Activated effector memory CD4-positive, alpha-beta T cell treated with Interleukin-2 at 50 U/mL for 16 hours (primary cell): ENCODE results near the gene CAPN5.

Experiments used
- DNase-seq: peaks from one replicate; pipeline ENCODE4 v3.0.0-alpha.2; 2020

Gene CAPN5

GRCh38 chr11:77154381-77155081, 87.8 kb downstream of the CAPN5 start:
- DNase-seq = no peak

- no peak for DNase-seq
These were observed 88.3 kb downstream of the CAPN5 start for GRCh38 chr11:77155082-77155475.

- DNase-seq = no peak
These were observed 88.9 kb downstream of the CAPN5 start for GRCh38 chr11:77155556-77156130.

GRCh38 chr11:77156396-77157195, 89.8 kb downstream of the CAPN5 start:
- DNase-seq = no peak

DNA sequence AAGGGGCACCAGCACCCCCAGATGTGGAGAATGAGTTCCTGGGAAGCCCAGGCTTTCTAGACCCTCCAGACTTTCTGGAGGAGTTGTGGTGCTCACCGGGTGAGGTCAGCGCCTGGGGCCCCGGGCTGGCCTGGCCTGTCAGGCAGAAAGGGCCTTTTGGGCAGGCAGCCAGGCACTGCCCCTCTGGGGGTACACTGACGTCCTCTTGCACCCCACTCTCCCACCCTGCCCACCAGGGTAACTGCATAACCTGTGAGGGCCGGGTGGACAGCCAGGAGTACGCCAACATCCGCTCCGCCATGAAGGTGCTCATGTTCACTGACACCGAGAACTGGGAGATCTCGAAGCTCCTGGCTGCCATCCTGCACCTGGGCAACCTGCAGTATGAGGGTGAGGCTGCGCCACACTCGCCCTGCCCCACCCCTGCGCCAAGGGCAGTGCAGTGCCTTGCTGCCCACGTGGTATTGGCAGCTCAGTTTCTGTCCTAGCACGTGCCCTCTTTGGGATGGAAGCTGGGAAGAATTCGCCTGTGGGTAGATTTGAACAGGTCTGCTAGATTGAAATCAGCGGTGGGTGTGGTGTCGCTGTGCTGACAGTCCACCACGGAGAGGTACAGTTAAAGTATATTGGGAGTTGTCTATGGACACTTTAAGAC, 91.4 kb downstream of the CAPN5 start:
- DNase-seq = no peak

GRCh38 chr11:77159219-77159936, 92.6 kb downstream of the CAPN5 start:
- no peak for DNase-seq

DNA sequence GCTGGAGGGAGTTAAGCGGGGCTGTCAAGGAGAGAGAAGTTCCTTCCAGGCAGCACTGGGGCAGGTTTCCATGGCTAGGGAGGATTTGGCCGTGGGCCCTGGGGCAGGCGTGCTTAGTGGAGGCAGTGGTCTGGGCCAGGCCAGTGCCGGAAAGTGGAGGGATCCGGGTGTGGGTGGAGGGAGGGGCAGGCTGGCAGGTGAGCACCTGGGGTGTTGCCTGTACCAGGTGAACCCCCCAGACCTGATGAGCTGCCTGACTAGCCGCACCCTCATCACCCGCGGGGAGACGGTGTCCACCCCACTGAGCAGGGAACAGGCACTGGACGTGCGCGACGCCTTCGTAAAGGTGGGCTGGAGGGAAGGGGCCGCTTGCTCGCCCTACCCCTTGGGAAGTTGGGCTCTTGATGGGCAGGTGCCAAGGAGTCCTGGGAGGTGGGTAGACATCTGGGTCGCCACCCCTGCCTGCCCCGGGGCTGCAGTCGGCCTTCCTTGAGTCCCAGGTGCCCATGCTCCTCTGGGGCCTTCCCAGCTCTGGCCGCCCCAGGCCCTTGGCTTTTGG, 93.2 kb downstream of the CAPN5 start:
- no peak for DNase-seq

- DNase-seq = no peak
These were observed 96.5 kb downstream of the CAPN5 start for GRCh38 chr11:77163271-77163670.

DNA sequence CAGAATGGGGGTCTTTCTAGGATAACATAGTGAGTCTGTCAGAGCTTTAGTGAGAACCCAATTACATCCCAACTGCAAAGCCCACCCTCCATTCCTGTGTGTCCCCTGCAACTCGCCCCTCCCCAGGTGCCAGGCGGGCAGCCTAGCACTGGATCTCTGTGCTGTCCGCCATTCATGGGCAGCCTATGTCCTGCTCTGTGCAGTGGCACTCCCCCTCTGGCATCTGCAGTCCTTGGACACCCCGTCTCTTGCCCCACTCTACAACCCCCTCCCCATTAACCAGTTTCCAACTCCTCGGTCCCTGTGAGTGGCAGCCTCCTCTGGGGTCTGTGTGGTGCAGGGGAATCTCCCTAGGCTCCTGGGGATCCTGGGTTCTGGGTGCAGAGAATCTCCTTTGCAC, 98.3 kb downstream of the CAPN5 start:
- no peak for DNase-seq

GRCh38 chr11:77166021-77166420, 99.2 kb downstream of the CAPN5 start:
- no peak for DNase-seq

DNA sequence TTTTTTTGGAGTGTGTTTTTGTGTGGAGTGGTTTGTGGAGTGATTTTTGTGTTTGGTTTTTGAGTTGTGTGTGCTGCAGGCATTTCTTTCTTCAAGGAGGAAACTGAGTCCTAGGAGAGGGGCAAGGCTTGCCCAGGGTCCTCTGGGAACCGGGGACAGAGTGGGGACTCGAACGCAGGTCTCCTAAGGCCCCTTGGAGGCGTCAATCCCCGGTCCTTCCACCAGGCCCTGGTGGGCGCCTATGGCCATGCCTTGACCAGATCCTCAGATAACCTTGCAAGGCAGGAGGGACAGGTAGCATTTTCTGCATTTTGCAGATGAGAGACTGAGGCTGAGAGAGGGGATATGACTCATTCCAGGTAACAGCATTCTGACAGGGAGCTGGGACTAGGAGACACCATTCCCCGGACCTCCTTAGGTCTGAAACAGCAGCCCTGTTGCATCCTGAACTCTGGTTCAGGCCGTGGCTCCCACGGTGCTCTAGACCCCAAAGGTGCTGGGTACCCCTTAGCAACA, 100.4 kb downstream of the CAPN5 start:
- no peak for DNase-seq

- DNase-seq = no peak
These were observed 101.0 kb downstream of the CAPN5 start for GRCh38 chr11:77167791-77168190.

GRCh38 chr11:77170107-77170506, 103.3 kb downstream of the CAPN5 start:
- DNase-seq = no peak

DNA sequence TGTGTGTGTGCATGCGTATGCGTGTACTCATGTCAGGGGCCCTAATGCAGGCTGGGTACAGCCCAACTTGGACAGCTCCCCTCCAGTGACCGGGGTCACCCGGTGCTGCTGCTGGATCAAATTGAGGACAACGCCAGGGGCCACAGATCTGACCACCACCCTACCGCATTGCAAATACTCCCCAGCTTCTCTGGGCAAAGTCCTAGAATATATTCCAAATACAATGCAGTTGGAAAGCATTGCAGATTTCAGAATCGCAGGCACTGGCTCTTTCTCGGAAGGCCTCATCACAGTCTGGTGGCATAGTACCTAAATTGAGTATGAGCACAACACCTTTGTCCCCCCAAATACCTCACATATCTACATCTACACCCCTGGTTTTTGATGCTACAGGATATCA, 104.5 kb downstream of the CAPN5 start:
- no peak for DNase-seq

DNA sequence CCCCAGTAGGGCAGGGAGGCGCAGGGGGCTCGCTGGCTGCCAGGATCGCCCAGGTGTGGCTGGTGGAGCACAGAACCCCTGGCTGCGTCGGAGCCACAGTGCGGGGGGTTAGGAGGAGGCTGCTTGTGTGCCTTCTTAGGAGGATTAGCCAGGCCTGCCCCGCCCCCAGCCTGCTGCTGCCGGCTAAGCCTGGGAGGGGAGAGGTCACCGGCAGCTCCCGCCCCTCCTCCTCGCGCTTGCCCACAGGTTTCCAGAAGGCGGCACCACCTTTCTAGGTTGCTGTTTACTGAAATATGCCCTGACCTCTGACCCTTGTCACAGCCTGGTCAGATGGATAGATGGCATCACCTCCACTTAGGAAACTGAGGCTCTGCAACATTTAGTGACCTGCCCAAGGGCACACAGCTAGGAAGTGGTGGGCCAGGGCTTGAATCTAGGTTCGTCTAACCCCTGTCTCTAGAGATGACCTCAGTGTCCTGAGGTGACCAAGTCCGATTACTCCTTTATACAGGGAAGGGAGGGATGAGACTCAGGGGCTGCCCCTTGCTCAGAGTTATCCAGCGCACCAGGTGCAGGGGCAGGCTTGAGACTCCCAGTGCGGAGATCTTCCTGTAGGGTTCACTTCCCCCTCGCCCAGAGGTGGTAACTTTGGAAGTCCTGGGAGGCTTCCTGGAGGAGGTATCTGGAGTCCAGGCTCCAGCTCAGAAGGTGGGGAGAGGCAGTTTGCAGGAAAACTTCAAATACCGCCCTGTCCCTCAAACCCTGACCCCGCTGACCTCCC, 105.3 kb downstream of the CAPN5 start:
- no peak for DNase-seq

DNA sequence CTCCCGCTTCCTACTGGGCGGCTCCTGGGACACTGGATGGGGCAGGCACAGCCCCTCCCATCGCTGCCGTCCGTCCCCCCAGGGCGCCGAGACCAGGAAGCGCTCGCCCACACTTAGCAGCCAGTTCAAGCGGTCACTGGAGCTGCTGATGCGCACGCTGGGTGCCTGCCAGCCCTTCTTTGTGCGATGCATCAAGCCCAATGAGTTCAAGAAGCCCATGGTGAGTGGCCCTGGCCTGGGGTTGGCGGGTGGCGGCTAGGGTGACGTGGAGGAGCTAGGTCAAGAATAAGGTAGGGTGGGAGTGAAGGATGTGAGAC, 105.9 kb downstream of the CAPN5 start:
- DNase-seq = no peak

- no peak for DNase-seq
These were observed 106.7 kb downstream of the CAPN5 start for GRCh38 chr11:77173494-77173893.

GRCh38 chr11:77174559-77174958, 107.8 kb downstream of the CAPN5 start:
- DNase-seq = no peak

DNA sequence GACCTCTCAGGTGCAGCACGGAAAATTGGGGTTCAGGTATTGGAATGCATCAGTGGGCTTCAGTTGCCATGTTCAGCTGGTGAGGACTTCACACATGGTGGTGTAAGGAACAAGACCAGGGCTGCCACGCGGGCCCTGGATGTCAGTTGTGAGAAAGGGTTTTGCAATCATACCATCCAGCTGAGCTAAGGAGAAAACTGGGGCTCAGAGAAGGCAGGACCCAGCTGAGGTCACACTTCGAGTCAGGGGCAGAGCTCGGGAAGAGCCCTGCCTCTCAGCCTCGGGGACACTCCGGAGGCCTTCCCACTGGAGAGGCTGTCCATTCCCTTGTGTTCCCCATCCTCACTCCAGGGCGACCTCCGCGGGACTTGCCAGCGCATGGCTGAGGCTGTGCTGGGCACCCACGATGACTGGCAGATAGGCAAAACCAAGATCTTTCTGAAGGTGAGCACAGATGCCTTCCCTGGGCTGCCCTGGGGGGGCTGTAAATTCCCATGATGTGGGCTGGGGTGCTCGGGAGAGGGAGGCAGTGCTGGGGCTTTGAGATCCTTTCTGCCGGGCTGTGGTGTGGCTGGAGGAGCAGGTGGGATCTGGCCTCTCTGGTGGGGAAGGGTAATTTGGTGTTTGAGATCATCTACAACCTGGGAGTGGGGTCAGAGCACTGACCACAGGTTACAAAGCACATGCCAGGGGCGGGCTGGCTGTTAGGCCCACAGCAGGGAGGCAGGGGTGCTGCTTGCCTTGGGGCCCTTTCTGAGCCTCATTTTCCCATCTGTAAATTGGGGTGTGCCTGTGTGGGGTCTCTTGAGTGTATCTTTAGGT, 108.5 kb downstream of the CAPN5 start:
- no peak for DNase-seq
